SK-N-SH treated with all-trans-retinoic acid at 6 μM for 48 hours (cell line): ENCODE measurements around the gene STRBP.

Experiments used
- ARNTL ChIP-seq: fragments of 450-650 bp; formaldehyde crosslinking; IDR thresholded peaks from 2 replicates; pipeline ENCODE4 v1.5.0; 2020; ENCODE audit warnings: low read depth, mild to moderate bottlenecking, moderate library complexity, borderline replicate concordance
- BACH2 ChIP-seq: fragments of 250-450 bp; sonication (Bioruptor Pico); IDR thresholded peaks from 2 replicates; pipeline ENCODE4 v1.9.0; 2021; ENCODE audit warnings: mild to moderate bottlenecking, borderline replicate concordance
- ESRRG ChIP-seq: fragments of 250-450 bp; sonication (Bioruptor Pico); IDR thresholded peaks from 2 replicates; pipeline ENCODE4 v1.6.1; 2021; ENCODE audit warnings: mild to moderate bottlenecking
- PPARA ChIP-seq: fragments of 250-450 bp; sonication (Bioruptor Pico); IDR thresholded peaks from 2 replicates; pipeline ENCODE4 v1.5.0; 2020; ENCODE audit warnings: mild to moderate bottlenecking, borderline replicate concordance
- SNAI2 ChIP-seq: fragments of 250-450 bp; sonication (Bioruptor Pico); IDR thresholded peaks from 2 replicates; pipeline ENCODE4 v1.5.0; 2020; ENCODE audit warnings: mild to moderate bottlenecking, moderate library complexity
- TCF4 ChIP-seq: fragments of 250-450 bp; sonication (Bioruptor Pico); IDR thresholded peaks from 2 replicates; pipeline ENCODE4 v1.8.0; 2021; ENCODE audit warnings: mild to moderate bottlenecking, moderate library complexity, borderline replicate concordance
- ZC3H10 ChIP-seq: fragments of 250-450 bp; sonication (Bioruptor Pico); IDR thresholded peaks from 2 replicates; pipeline ENCODE4 v1.5.1; 2021; ENCODE audit warnings: mild to moderate bottlenecking, moderate library complexity
- TF ChIP-seq, protein P1 (sequence below): fragments of 250-450 bp; sonication (Bioruptor Pico); IDR thresholded peaks from 2 replicates; pipeline ENCODE4 v1.8.0; 2020; ENCODE audit warnings: mild to moderate bottlenecking, moderate library complexity, borderline replicate concordance
- TF ChIP-seq, protein P2 (sequence below): fragments of 250-450 bp; sonication (Bioruptor Pico); IDR thresholded peaks from 2 replicates; pipeline ENCODE4 v1.5.1; 2020; ENCODE audit warnings: low read depth, mild to moderate bottlenecking, moderate library complexity
- TF ChIP-seq, protein P3 (sequence below): fragments of 250-450 bp; sonication (Bioruptor Pico); IDR thresholded peaks from 2 replicates; pipeline ENCODE4 v1.5.1; 2021; ENCODE audit warnings: mild to moderate bottlenecking, moderate library complexity

DNA sequence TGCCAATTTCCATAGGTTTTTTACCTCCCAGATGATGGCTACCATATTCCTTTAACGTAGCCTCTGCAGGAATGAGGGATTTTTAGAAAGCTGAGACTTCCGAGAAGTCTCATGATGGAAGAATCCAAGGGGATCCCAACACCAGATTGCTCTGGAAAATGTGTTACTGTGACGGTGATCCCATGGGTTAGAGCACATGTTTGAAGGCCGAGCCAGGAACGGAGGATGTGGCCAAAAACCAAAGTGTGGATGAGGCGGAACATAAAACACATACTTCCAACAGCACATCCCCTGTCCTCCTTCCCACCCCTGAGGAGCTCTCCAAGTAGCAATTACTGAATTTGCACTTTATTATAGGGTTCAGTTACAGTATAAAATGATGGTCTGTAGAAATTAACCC lies 152.3 kb downstream of the STRBP start:
- TF ChIP-seq, protein P1, sequence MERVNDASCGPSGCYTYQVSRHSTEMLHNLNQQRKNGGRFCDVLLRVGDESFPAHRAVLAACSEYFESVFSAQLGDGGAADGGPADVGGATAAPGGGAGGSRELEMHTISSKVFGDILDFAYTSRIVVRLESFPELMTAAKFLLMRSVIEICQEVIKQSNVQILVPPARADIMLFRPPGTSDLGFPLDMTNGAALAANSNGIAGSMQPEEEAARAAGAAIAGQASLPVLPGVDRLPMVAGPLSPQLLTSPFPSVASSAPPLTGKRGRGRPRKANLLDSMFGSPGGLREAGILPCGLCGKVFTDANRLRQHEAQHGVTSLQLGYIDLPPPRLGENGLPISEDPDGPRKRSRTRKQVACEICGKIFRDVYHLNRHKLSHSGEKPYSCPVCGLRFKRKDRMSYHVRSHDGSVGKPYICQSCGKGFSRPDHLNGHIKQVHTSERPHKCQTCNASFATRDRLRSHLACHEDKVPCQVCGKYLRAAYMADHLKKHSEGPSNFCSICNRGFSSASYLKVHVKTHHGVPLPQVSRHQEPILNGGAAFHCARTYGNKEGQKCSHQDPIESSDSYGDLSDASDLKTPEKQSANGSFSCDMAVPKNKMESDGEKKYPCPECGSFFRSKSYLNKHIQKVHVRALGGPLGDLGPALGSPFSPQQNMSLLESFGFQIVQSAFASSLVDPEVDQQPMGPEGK (CRISPR knock-in tag): no peak
- TF ChIP-seq ARNTL: no peak
- TF ChIP-seq SNAI2 (CRISPR knock-in tag): no peak
- TF ChIP-seq, protein P2, sequence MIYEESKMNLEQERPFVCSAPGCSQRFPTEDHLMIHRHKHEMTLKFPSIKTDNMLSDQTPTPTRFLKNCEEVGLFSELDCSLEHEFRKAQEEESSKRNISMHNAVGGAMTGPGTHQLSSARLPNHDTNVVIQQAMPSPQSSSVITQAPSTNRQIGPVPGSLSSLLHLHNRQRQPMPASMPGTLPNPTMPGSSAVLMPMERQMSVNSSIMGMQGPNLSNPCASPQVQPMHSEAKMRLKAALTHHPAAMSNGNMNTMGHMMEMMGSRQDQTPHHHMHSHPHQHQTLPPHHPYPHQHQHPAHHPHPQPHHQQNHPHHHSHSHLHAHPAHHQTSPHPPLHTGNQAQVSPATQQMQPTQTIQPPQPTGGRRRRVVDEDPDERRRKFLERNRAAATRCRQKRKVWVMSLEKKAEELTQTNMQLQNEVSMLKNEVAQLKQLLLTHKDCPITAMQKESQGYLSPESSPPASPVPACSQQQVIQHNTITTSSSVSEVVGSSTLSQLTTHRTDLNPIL (CRISPR knock-in tag): no peak
- no peak for TF ChIP-seq TCF4 (CRISPR knock-in tag)
- TF ChIP-seq, protein P3, sequence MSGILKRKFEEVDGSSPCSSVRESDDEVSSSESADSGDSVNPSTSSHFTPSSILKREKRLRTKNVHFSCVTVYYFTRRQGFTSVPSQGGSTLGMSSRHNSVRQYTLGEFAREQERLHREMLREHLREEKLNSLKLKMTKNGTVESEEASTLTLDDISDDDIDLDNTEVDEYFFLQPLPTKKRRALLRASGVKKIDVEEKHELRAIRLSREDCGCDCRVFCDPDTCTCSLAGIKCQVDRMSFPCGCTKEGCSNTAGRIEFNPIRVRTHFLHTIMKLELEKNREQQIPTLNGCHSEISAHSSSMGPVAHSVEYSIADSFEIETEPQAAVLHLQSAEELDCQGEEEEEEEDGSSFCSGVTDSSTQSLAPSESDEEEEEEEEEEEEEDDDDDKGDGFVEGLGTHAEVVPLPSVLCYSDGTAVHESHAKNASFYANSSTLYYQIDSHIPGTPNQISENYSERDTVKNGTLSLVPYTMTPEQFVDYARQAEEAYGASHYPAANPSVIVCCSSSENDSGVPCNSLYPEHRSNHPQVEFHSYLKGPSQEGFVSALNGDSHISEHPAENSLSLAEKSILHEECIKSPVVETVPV (CRISPR knock-in tag): no peak
- no peak for TF ChIP-seq PPARA
- no peak for TF ChIP-seq ZC3H10 (CRISPR knock-in tag)
- no peak for TF ChIP-seq BACH2 (CRISPR knock-in tag)
- TF ChIP-seq ESRRG: no peak
